Muscle of leg (tissue), 11 donors: Measurements from ENCODE around the gene CYP1A2. TPM values are rescaled to one million over a fixed set of nuclear protein-coding genes. Genes with fewer than 3 reads are reported as not detected.
"Not testable (repeated sequence)": the region's sequence is repeated elsewhere in the genome, so short reads cannot be mapped to it uniquely, and the experiment has no call there.

ENCODE experiments used
- DNase-seq: peaks from one replicate; pipeline ENCODE4 v3.0.0; 2013
- H3K27ac ChIP-seq: one replicate; pipeline ENCODE4 v1.5.1; 2013; ENCODE audit warnings: mild to moderate bottlenecking, low read length, control low read depth
- H3K27me3 ChIP-seq: one replicate; pipeline ENCODE4 v1.6.1; 2013; ENCODE audit warnings: low read length; ENCODE audit not compliant: control insufficient read depth, insufficient read depth
- H3K36me3 ChIP-seq: one replicate; pipeline ENCODE4 v1.6.1; 2013; ENCODE audit warnings: low read length; ENCODE audit not compliant: control insufficient read depth, insufficient read depth
- H3K4me1 ChIP-seq: one replicate; pipeline ENCODE4 v1.6.1; 2013; ENCODE audit warnings: low read length; ENCODE audit not compliant: control insufficient read depth, insufficient read depth
- H3K4me3 ChIP-seq: one replicate; pipeline ENCODE4 v1.5.1; 2013; ENCODE audit warnings: low read length, control low read depth
- H3K9me3 ChIP-seq: replicated peaks from 2 replicates; pipeline ENCODE4 v1.6.1; 2013; ENCODE audit warnings: low read depth, low read length; ENCODE audit not compliant: control insufficient read depth
- WGBS: methylation state at CpG from one replicate; pipeline ENCODE4 v1.1.5; 2013; ENCODE audit warnings: missing lambda C conversion rate; ENCODE audit not compliant: insufficient coverage; 5-methylcytosine and 5-hydroxymethylcytosine counted together
- polyA plus RNA-seq, 8 donors: library from polyadenylated mRNA; unstranded; fragments of 120-200 nt; gene quantifications; one replicate each; pipeline versions ENCODE4 v1.2.1 to v1.2.3, GENCODE V29; 2013; ENCODE audit warnings: inconsistent platforms in 1 of 8, low replicate concordance in 1 of 8; ENCODE audit not compliant: insufficient read length in 8 of 8, insufficient read depth in 1 of 8
- total RNA-seq: library from RNA; stranded (reverse); fragments of 120-200 nt; gene quantifications from one replicate; pipeline ENCODE4 v1.2.4, GENCODE V29; 2013

Gene CYP1A2
- total and polyA plus RNA-seq, 9 donors, result 0.05 to 0.19 (median 0.09) TPM; not detected in 4

DNA sequence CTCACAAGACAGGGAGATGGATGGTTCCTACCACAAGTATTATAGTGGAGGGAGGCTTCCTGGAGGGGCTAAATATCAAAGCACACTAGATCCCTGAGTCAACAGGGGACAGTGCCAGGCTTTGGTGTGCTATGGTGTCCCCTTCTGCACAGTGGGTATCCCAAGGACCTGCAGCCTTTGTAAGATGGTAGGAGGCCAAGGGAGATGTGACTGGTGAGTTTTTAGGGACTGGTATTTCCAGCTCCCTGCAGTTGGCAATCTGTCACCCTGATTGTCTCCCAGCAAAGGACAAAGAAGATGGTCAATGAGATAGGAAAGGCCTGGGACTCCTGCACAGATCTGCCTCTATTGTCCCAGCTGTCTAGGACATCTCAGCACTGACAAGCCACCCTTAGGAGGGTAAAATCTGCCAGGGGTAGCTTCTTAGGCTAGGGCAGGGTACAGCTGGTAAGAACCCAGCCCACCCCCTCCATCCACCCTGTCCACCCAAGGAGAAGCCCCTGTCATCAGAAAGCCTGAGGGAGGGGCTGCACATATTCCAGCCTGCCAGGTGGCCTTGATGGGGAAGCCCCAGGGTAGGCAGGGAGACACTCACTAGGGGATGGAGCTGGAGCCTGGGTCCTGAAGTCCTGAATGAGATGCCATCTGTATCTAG lies 23.9 kb upstream of the CYP1A2 start:
- Histone ChIP-seq H3K36me3 (no peaks in the 10 kb centered on the region), H3K27ac (no peak overlapping the region), H3K9me3 (no peaks in the 10 kb centered on the region), H3K27me3 (peaks cover 43% of the 10 kb centered on the region), H3K4me3 (no peak overlapping the region), H3K4me1 (peaks cover 15% of the 10 kb centered on the region)
- no peak for DNase-seq

DNA sequence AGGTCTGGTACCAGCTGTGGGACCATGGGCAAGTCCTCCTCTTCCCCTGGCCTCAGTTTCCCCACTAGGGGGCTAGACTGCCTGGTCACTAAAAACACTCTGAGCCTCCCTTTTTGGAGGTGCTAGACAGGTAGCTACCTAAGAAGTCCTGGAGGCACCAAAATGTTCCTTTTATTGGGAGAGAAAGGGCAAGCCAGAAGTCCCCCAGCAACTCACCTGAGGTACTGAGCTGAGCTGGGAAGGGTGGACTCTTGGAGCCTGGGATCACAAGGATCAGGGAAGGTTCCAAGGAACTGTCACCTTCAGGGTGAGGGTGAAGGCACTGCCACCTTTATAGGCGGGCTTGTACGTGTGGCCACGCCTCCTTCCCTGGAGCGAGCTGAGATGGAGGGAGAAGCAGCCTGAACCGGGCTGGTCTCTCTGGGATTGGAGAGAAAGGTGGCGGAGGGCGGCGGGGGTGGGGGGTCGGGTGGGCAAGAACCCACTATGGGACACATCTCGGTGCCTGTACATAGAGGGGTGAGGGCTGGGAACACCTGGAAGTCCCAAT lies 23.3 kb upstream of the CYP1A2 start, which contains the start of gene CYP1A1:
Gene CYP1A1 (minus strand): TSS at position 304 of the 550 bp plus-strand sequence. CDS start 2,431 bp downstream, outside the sequence.
- H3K9me3 ChIP-seq, result no peaks in the 10 kb centered on the region
- 8% methylated on average over 2 of the region's 10 CpGs for WGBS
- no peak within 1 kb of the TSS for H3K27ac ChIP-seq
- H3K4me1 ChIP-seq, result peaks cover 15% of the 10 kb centered on the region
- H3K4me3 ChIP-seq, result peak within 1 kb of the TSS; percentile 34
- DNase-seq, result no peak
- H3K36me3 ChIP-seq, result no peaks in the 10 kb centered on the region
- peaks cover 45% of the 10 kb centered on the region for H3K27me3 ChIP-seq

DNA sequence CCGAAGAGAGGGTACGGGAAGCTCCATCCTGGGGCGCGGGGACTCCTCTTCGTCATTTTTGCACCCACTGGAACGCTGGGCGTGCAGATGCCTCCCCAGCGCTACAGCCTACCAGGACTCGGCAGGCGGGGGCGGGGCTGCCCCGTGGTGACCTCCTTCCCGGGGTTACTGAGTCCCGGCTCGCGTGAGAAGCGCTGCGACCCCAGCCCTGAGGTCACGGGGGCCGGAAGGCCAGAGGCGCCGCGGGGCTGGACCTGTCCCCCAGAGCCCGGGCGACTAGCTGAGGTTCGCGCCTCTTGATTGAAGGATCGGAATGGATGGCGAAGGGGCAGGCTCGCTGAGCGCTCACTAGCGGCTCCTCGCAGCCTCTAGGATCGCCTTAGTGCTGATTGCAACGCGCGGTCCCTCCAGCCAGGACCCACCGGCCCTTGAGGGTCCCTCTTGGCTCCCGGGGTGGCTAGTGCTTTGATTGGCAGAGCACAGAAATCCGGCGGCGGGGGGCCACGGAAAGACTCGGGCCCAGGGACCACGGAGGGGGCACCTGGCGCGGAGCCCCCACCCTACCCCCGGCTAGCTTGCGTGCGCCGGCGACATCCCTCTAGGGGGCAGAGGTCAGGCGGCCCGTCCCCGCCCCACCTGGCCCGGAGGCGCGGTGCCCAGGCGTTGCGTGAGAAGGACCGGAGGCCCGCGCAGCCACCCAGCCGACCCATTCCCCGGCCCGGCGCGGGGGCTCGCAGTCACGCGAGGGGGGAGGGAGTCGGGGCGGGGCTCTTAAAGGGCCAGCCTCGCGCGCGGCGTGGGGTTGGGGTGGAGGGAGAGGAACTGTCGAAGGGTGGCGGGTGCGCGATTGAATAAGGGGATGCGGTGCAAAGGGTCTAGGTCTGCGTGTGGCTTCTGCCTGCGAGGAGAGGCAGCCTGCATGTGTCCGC lies 22.5 kb upstream of the CYP1A2 start:
- WGBS, result 2% methylated on average over 86 of the region's 86 CpGs

DNA sequence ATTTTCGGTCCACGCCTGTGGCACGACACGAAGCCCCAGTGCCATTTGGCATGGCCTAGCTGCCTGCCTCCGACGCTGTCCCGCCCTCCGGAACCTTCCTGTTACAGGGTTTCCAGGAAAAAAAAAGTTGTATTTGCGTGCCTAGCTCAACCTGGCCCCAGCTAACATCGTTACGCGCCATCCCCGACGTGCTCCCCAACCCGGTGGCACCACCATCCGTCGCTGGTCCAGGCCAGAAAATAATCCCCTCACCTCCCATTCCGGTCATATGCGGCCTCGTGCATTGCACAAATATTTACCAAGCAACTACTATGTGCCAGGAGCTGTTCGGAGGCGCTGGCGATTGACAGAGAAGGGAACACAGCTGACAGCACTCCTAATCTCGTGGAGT lies 21.9 kb upstream of the CYP1A2 start:
- Histone ChIP-seq H3K27me3 (peaks cover 58% of the 10 kb centered on the region), H3K36me3 (no peaks in the 10 kb centered on the region), H3K4me3 (peak overlapping the region; percentile 34), H3K9me3 (no peaks in the 10 kb centered on the region), H3K4me1 (peaks cover 15% of the 10 kb centered on the region), H3K27ac (no peak overlapping the region)
- 35% methylated on average over 22 of the region's 24 CpGs for WGBS
- no peak for DNase-seq

More for the DNA sequence above, 22.5 kb upstream of the CYP1A2 start:
- H3K4me1 ChIP-seq, result peaks cover 15% of the 10 kb centered on the region
- H3K9me3 ChIP-seq, result no peaks in the 10 kb centered on the region
- DNase-seq, result no peak
- H3K27ac ChIP-seq, result no peak overlapping the region
- peak overlapping the region; percentile 34 for H3K4me3 ChIP-seq
- peaks cover 53% of the 10 kb centered on the region for H3K27me3 ChIP-seq
- no peaks in the 10 kb centered on the region for H3K36me3 ChIP-seq

DNA sequence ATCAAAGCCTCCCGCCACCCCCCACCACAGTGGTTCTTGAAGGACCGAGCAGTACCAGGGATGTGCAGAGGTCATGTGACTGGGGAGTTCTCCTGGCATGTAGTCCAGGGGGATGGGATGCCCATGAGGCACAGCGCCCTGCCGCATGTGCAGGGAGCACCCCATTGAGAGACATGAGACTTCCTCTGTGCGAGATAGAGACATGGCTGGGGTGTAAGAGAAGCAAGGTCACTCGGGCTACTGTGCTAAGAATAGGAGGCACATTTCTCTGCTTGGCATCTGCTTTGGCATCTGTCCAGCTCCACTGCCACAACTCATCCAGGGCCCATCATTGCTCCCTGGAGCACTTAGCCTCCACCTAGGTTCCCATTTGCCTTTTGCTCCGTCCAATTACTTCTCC lies 20.9 kb upstream of the CYP1A2 start:
- Histone ChIP-seq H3K4me1 (peaks cover 15% of the 10 kb centered on the region), H3K27me3 (peaks cover 60% of the 10 kb centered on the region), H3K9me3 (no peaks in the 10 kb centered on the region), H3K27ac (no peak overlapping the region), H3K4me3 (no peak overlapping the region), H3K36me3 (no peaks in the 10 kb centered on the region)
- 83% methylated on average over 4 of the region's 7 CpGs for WGBS
- peak; percentile 27 for DNase-seq

DNA sequence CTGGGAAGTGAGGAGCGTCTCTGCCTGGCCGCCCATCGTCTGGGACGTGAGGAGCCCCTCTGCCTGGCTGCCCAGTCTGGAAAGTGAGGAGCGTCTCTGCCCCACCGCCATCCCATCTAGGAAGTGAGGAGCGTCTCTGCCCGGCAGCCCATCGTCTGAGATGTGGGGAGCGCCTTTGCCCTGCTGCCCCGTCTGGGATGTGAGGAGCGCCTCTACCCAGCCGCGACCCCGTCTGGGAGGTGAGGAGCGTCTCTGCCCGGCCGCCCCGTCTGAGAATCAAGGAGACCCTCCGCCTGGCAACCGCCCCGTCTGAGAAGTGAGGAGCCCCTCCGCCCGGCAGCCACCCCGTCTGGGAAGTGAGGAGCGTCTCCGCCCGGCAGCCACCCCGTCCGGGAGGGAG lies 19.9 kb upstream of the CYP1A2 start:
- not testable (repeated sequence) for H3K27ac ChIP-seq, DNase-seq, H3K9me3 ChIP-seq, H3K36me3 ChIP-seq, H3K4me3 ChIP-seq
- Histone ChIP-seq H3K4me1 (peaks cover 15% of the 10 kb centered on the region), H3K27me3 (peaks cover 57% of the 10 kb centered on the region)
- 86% methylated on average over 10 of the region's 30 CpGs for WGBS

DNA sequence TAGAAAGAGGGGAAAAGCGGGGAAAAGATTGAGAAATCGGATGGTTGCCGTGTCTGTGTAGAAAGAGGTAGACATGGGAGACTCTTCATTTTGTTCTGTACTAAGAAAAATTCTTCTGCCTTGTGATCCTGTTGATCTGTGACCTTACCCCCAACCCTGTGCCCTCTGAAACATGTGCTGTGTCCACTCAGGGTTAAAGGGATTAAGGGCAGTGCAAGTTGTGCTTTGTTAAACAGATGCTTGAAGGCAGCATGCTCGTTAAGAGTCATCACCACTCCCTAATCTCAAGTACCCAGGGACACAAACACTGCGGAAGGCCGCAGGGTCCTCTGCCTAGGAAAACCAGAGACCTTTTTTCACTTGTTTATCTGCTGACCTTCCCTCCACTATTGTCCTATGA lies 19.3 kb upstream of the CYP1A2 start:
- peaks cover 55% of the 10 kb centered on the region for H3K27me3 ChIP-seq
- WGBS, result no CpG with 5 or more reads among the region's 6 CpGs

DNA sequence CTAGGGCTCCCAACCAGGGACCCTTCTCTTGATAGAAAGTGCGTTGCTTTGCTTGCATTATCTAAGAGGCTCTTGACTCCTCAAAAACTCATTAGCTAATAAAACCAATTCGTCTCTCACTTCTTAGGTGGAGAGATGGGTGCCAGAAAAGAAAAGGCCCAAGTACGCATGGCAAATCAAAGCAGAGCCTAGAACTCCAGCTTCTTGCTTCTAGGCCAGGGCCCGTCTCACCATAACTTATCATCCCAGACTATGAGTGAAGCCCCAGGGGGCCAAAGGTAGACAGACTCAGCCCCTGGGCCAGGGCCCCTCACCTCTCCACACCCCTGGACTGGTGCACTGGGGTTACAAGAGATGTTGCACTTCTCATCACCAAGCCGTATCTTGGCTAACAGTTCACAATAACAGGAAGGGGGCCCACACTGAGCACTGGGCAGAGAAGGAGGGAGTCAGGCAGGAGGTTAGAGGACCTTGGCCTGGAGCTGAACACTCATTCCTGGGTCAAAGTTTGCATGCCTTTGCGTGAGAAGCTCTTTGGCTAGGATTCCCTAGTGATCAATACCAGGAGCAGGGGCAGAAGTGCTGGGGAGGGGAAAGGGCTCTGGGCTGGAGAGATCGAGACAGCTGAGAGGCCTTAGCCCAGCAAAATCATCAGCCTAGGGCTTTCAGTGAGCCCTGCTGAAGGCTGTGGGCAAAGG lies 17.9 kb upstream of the CYP1A2 start:
- no peak overlapping the region for H3K4me3 ChIP-seq
- H3K9me3 ChIP-seq, result no peaks in the 10 kb centered on the region
- no peak overlapping the region for H3K27ac ChIP-seq
- H3K36me3 ChIP-seq, result no peaks in the 10 kb centered on the region
- peaks cover 13% of the 10 kb centered on the region for H3K4me1 ChIP-seq
- peaks cover 47% of the 10 kb centered on the region for H3K27me3 ChIP-seq
- no peak for DNase-seq
- 38% methylated on average over 1 of the region's 7 CpGs for WGBS

More for the DNA sequence above, 19.3 kb upstream of the CYP1A2 start:
- H3K36me3 ChIP-seq, H3K9me3 ChIP-seq, H3K27ac ChIP-seq, DNase-seq, H3K4me3 ChIP-seq: not testable (repeated sequence)
- H3K4me1 ChIP-seq, result peaks cover 15% of the 10 kb centered on the region

DNA sequence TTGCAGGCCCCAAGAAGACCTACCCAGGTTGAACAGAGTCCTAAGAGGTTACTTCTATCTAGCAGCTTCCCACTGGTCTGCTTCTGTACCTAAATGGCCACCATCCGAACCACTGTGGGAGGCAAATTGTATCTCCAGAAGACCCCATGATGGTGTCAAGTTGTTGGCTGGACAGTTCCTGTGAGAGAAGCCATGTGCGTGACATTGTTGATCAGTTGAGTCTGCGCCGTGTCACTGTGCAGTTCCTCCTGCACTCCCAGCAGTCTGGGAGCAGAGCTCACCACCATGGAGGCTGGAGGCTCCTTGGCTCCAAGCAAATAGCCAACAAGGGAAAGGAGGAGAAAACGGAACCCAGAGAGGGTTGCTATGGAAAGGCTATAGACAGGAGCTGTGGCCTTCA lies 15.8 kb upstream of the CYP1A2 start:
- Histone ChIP-seq H3K27ac (no peak overlapping the region), H3K4me1 (no peaks in the 10 kb centered on the region), H3K4me3 (no peak overlapping the region), H3K9me3 (no peaks in the 10 kb centered on the region), H3K36me3 (no peaks in the 10 kb centered on the region), H3K27me3 (peaks cover 30% of the 10 kb centered on the region)
- DNase-seq, result no peak
- WGBS, result 91% methylated on average over 4 of the region's 5 CpGs

DNA sequence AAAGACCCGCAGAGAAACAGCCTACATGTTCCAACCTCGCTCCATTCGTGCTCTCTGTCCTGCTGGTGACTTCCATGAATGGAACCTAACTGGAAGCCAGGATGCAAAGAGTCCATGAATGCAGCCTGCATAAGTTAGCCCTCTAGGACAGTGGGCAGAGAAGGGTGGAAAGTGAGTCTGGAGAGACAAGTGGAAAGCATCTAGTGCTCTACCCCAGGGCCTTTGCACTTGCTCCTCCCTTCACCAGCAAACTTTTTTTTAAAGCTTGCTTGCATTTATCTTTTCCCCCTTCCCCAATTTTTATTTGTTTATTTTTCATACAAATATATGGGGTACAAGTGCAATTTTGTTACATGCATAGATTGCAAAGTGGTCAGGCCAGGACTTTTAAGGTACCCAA lies 15.4 kb upstream of the CYP1A2 start:
- no peaks in the 10 kb centered on the region for H3K4me1 ChIP-seq
- H3K27ac ChIP-seq, result no peak overlapping the region
- 100% methylated on average over 3 of the region's 3 CpGs for WGBS
- no peak for DNase-seq
- H3K4me3 ChIP-seq, result no peak overlapping the region
- no peaks in the 10 kb centered on the region for H3K36me3 ChIP-seq
- H3K9me3 ChIP-seq, result no peaks in the 10 kb centered on the region
- peaks cover 28% of the 10 kb centered on the region for H3K27me3 ChIP-seq
